OCI-LY1 (cell line): ENCODE data around the gene FUT1.
"Not testable (repeated sequence)": the region's sequence is repeated elsewhere in the genome, so short reads cannot be mapped to it uniquely, and the experiment has no call there.

Experiments
- H2AFZ ChIP-seq: fragments of 200-600 bp; sonication (generic), shearing (Covaris generic); 2 replicates; pipeline ENCODE4 v1.6.0; 2014; ENCODE audit warnings: antibody characterized with exemption, mild to moderate bottlenecking, low read length
- H3F3A ChIP-seq: fragments of 200-600 bp; sonication (generic), shearing (Covaris generic); 2 replicates; pipeline ENCODE4 v1.6.0; 2014; ENCODE audit warnings: mild to moderate bottlenecking, antibody characterized with exemption, low read length, moderate library complexity; ENCODE audit not compliant: insufficient read depth
- H3K27ac ChIP-seq: fragments of 200-600 bp; sonication (generic); 2 replicates; pipeline ENCODE4 v1.5.1; 2014; ENCODE audit warnings: low read length, mixed run types, mild to moderate bottlenecking, low read depth; ENCODE audit not compliant: poor library complexity, severe bottlenecking
- H3K27me3 ChIP-seq: fragments of 200-600 bp; sonication (generic); 2 replicates; pipeline ENCODE4 v1.6.0; 2014; ENCODE audit warnings: antibody characterized with exemption, mild to moderate bottlenecking, low read length, moderate library complexity; ENCODE audit not compliant: insufficient read depth
- H3K36me3 ChIP-seq: fragments of 200-600 bp; sonication (generic); 2 replicates; pipeline ENCODE4 v1.6.1; 2014; ENCODE audit warnings: mild to moderate bottlenecking, antibody characterized with exemption, low read length, moderate library complexity, mixed read lengths; ENCODE audit not compliant: insufficient read depth
- H3K4me1 ChIP-seq: fragments of 200-600 bp; sonication (generic); 2 replicates; pipeline ENCODE4 v1.5.1; 2014; ENCODE audit warnings: mild to moderate bottlenecking, low read length, moderate library complexity; ENCODE audit not compliant: insufficient read depth, severe bottlenecking
- H3K4me2 ChIP-seq: fragments of 200-600 bp; sonication (generic), shearing (Covaris generic); 2 replicates; pipeline ENCODE4 v1.6.1; 2014; ENCODE audit warnings: low read length
- H3K4me3 ChIP-seq: fragments of 200-600 bp; sonication (generic); 2 replicates; pipeline ENCODE4 v1.5.1; 2014; ENCODE audit warnings: low read length, low read depth, mild to moderate bottlenecking, mixed read lengths; ENCODE audit not compliant: poor library complexity, severe bottlenecking
- H3K79me2 ChIP-seq: fragments of 200-600 bp; shearing (Covaris generic); 2 replicates; pipeline ENCODE4 v1.6.1; 2016; ENCODE audit warnings: mixed run types, low read length, mixed read lengths; ENCODE audit not compliant: insufficient read depth
- H3K9ac ChIP-seq: fragments of 200-600 bp; sonication (generic), shearing (Covaris generic); 2 replicates; pipeline ENCODE4 v1.6.1; 2014; ENCODE audit warnings: mild to moderate bottlenecking, low read length, mixed read lengths
- H3K9me2 ChIP-seq: fragments of 200-600 bp; sonication (generic), shearing (Covaris generic); 2 replicates; pipeline ENCODE4 v1.6.1; 2014; ENCODE audit warnings: low read depth, mild to moderate bottlenecking, low read length, mixed read lengths
- H3K9me3 ChIP-seq: fragments of 200-600 bp; shearing (Covaris generic); 2 replicates; pipeline ENCODE4 v1.6.1; 2014; ENCODE audit warnings: low read length, mixed read lengths
- H4K20me1 ChIP-seq: fragments of 200-600 bp; sonication (generic), shearing (Covaris generic); 2 replicates; pipeline ENCODE4 v1.6.0; 2016; ENCODE audit warnings: mild to moderate bottlenecking, low read length; ENCODE audit not compliant: insufficient read depth
- EZH2 ChIP-seq: fragments of 200-600 bp; sonication (generic), shearing (Covaris generic); IDR thresholded peaks from 2 replicates; pipeline ENCODE4 v1.8.0; 2017; ENCODE audit warnings: borderline replicate concordance, mixed run types, mild to moderate bottlenecking, antibody characterized with exemption, low read length, moderate library complexity, mixed read lengths
- TF ChIP-seq, protein P1 (sequence below): fragments of 200-600 bp; sonication (generic), shearing (Covaris generic); IDR thresholded peaks from 2 replicates; pipeline ENCODE4 v1.5.1; 2017; ENCODE audit warnings: mild to moderate bottlenecking, antibody characterized with exemption, low read length, moderate library complexity, mixed read lengths

FUT1 gene

GRCh38 chr19:48770734-48771472 is 18.5 kb upstream of the FUT1 start:
- H3K9ac ChIP-seq: no peak overlapping the region
- no peaks in the 10 kb centered on the region for H3K9me3 ChIP-seq
- no peaks in the 10 kb centered on the region for H3K36me3 ChIP-seq
- H3K27me3 ChIP-seq: no peaks in the 10 kb centered on the region; the same call in 1 of the 2 replicates
- H3K27ac ChIP-seq: no peak overlapping the region
- no peaks in the 10 kb centered on the region for H3K9me2 ChIP-seq
- TF ChIP-seq, protein P1, sequence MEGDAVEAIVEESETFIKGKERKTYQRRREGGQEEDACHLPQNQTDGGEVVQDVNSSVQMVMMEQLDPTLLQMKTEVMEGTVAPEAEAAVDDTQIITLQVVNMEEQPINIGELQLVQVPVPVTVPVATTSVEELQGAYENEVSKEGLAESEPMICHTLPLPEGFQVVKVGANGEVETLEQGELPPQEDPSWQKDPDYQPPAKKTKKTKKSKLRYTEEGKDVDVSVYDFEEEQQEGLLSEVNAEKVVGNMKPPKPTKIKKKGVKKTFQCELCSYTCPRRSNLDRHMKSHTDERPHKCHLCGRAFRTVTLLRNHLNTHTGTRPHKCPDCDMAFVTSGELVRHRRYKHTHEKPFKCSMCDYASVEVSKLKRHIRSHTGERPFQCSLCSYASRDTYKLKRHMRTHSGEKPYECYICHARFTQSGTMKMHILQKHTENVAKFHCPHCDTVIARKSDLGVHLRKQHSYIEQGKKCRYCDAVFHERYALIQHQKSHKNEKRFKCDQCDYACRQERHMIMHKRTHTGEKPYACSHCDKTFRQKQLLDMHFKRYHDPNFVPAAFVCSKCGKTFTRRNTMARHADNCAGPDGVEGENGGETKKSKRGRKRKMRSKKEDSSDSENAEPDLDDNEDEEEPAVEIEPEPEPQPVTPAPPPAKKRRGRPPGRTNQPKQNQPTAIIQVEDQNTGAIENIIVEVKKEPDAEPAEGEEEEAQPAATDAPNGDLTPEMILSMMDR: no peak
- no peak for TF ChIP-seq EZH2
- H3F3A ChIP-seq: no peaks in the 10 kb centered on the region
- H3K4me1 ChIP-seq: no peaks in the 10 kb centered on the region
- no peaks in the 10 kb centered on the region for H3K79me2 ChIP-seq
- H2AFZ ChIP-seq: no peak overlapping the region
- no peaks in the 10 kb centered on the region for H4K20me1 ChIP-seq
- H3K4me3 ChIP-seq: no peak overlapping the region
- no peak overlapping the region for H3K4me2 ChIP-seq

- Histone ChIP-seq H3K4me1 (no peaks in the 10 kb centered on the region), H2AFZ (no peak overlapping the region), H3K9me3 (no peaks in the 10 kb centered on the region), H3K9ac (no peak overlapping the region), H3K4me2 (no peak overlapping the region), H3F3A (no peaks in the 10 kb centered on the region), H3K79me2 (no peaks in the 10 kb centered on the region), H3K27ac (no peak overlapping the region), H3K4me3 (no peak overlapping the region), H3K36me3 (no peaks in the 10 kb centered on the region), H4K20me1 (no peaks in the 10 kb centered on the region), H3K9me2 (no peaks in the 10 kb centered on the region), H3K27me3 (no peaks in the 10 kb centered on the region; the same call in 1 of the 2 replicates)
- no peak for TF ChIP-seq EZH2
- TF ChIP-seq, protein P1: no peak
Measured at GRCh38 chr19:48770266-48770665, 17.8 kb upstream of the FUT1 start.

- no peaks in the 10 kb centered on the region for H3K36me3 ChIP-seq
- H3K4me2 ChIP-seq: no peak overlapping the region
- no peak overlapping the region for H3K9ac ChIP-seq
- H3K79me2 ChIP-seq: no peaks in the 10 kb centered on the region
- no peaks in the 10 kb centered on the region; the same call in 1 of the 2 replicates for H3K27me3 ChIP-seq
- H3K9me2 ChIP-seq: no peaks in the 10 kb centered on the region
- H3K4me1 ChIP-seq: no peaks in the 10 kb centered on the region
- H3K9me3 ChIP-seq: no peaks in the 10 kb centered on the region
- H3F3A ChIP-seq: no peaks in the 10 kb centered on the region
- no peaks in the 10 kb centered on the region for H4K20me1 ChIP-seq
- TF ChIP-seq, protein P1: no peak
- no peak for TF ChIP-seq EZH2
- H3K4me3 ChIP-seq: no peak overlapping the region
- no peak overlapping the region for H2AFZ ChIP-seq
- no peak overlapping the region for H3K27ac ChIP-seq
Measured at GRCh38 chr19:48768994-48769713, 16.7 kb upstream of the FUT1 start.

DNA sequence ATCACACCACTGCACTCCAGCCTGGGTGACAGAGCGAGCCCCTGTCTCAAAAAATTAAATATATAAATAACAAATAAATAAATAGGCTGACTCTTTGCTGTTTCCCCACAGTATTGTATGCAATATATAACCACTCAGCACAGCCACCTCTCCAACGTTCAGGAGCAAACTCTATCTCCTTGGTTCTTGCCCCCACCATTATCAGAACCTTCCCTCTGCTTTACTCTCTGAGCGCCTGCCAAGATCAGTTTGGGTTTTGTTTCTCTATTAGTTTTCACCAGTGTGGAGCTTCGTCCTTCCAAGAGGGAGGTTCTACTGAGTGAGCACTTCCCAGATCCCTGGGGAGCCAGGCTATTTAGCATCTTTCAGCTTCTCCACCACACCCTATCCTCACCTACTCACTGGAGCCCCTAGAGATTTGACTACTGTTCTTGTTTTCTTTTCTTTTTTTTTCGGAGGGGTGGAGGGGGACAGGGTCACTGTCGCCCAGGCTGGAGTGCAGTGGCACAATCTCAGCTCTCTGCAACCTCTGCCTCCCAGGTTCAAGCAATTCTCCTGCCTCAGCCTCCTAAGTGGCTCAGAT is 15.8 kb upstream of the FUT1 start:
- H3K36me3 ChIP-seq, H3K9me2 ChIP-seq, H3K27me3 ChIP-seq, H3F3A ChIP-seq, H3K27ac ChIP-seq, H3K4me3 ChIP-seq, H3K9ac ChIP-seq, H3K79me2 ChIP-seq, H4K20me1 ChIP-seq, H3K9me3 ChIP-seq, H3K4me1 ChIP-seq, H2AFZ ChIP-seq, H3K4me2 ChIP-seq: not testable (repeated sequence)

DNA sequence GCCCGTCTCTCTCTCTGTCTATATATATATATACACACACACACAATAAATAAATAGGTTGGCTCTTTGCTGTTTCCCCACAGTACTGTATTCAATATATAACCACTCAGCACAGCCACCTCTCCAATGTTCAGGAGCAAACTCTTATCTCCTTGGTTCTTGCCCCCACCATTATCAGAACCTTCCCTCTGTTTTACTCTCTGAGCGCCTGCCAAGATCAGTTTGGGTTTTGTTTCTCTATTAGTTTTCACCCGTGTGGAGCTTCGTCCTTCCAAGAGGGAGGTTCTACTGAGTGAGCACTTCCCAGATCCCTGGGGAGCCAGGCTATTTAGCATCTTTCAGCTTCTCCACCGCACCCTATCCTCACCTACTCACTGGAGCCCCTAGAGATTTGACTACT is 13.4 kb upstream of the FUT1 start:
- not testable (repeated sequence) for H3K4me2 ChIP-seq, H3K4me3 ChIP-seq, H3K27ac ChIP-seq, H3K9ac ChIP-seq, H3K79me2 ChIP-seq, H4K20me1 ChIP-seq, H3K4me1 ChIP-seq, H3F3A ChIP-seq, H3K27me3 ChIP-seq, H2AFZ ChIP-seq, H3K9me3 ChIP-seq, H3K9me2 ChIP-seq, H3K36me3 ChIP-seq
